Keratinocyte (primary cell): ENCODE results near the gene FAM3A. TPM values are rescaled to one million over a fixed set of nuclear protein-coding genes. Genes with fewer than 3 reads are reported as not detected.

Source experiments
- DNase-seq: peaks from one replicate; pipeline ENCODE4 v3.0.0-alpha.2; 2011; ENCODE audit warnings: low read depth, missing footprints, low spot score
- FAIRE-seq: peaks from 2 replicates; lab custom pipeline; 2011; peaks lifted over from hg19 to GRCh38; lab: Jason Lieb, UNC
- H2AFZ ChIP-seq: 2 replicates; pipeline ENCODE4 v1.6.0; 2012; ENCODE audit warnings: low read length, control low read depth, inconsistent platforms; ENCODE audit not compliant: control insufficient read depth
- H3K27ac ChIP-seq: 2 replicates; pipeline ENCODE4 v1.5.1; 2011; ENCODE audit warnings: low read length; ENCODE audit not compliant: control insufficient read depth, insufficient read depth
- H3K27me3 ChIP-seq: 3 replicates; pipeline ENCODE4 v1.6.0; 2011; ENCODE audit warnings: low read length; ENCODE audit not compliant: control insufficient read depth, insufficient read depth; ENCODE audit errors: extremely low read depth
- H3K36me3 ChIP-seq, 2 experiments: 2 replicates in 1 of 2; 3 replicates in 1 of 2; pipeline ENCODE4 v1.5.1; 2011; ENCODE audit warnings: low read length in 2 of 2, mild to moderate bottlenecking in 1 of 2; ENCODE audit not compliant: control insufficient read depth in 2 of 2, insufficient read depth in 2 of 2; ENCODE audit errors: extremely low read depth in 1 of 2
- H3K4me1 ChIP-seq: 3 replicates; pipeline ENCODE4 v1.5.1; 2011; ENCODE audit warnings: low read length; ENCODE audit not compliant: control insufficient read depth, insufficient read depth; ENCODE audit errors: extremely low read depth
- H3K4me2 ChIP-seq: 3 replicates; pipeline ENCODE4 v1.6.0; 2011; ENCODE audit warnings: low read depth, low read length; ENCODE audit not compliant: control insufficient read depth, insufficient read depth; ENCODE audit errors: extremely low read depth
- H3K4me3 ChIP-seq, 3 experiments: fragments of 200-600 bp in 1 of 3; sonication (generic) in 1 of 3; 2 replicates in 2 of 3; 3 replicates in 1 of 3; pipeline ENCODE4 v1.5.1; 2011 to 2016; ENCODE audit warnings: low read length in 3 of 3, mild to moderate bottlenecking in 3 of 3, control low read depth in 2 of 3, inconsistent platforms in 1 of 3, low read depth in 1 of 3, mixed read lengths in 1 of 3, mixed run types in 1 of 3, moderate library complexity in 1 of 3; ENCODE audit not compliant: control insufficient read depth in 2 of 3, insufficient read depth in 2 of 3; ENCODE audit errors: extremely low read depth in 1 of 3
- H3K79me2 ChIP-seq: 2 replicates; pipeline ENCODE4 v1.6.0; 2012; ENCODE audit warnings: low read length; ENCODE audit not compliant: control insufficient read depth, insufficient read depth
- H3K9ac ChIP-seq: 3 replicates; pipeline ENCODE4 v1.6.0; 2011; ENCODE audit warnings: low read length; ENCODE audit not compliant: control insufficient read depth, insufficient read depth; ENCODE audit errors: extremely low read depth
- H3K9me1 ChIP-seq: 3 replicates; pipeline ENCODE4 v1.6.0; 2011; ENCODE audit warnings: low read length; ENCODE audit not compliant: control insufficient read depth, insufficient read depth; ENCODE audit errors: extremely low read depth
- H3K9me3 ChIP-seq: 2 replicates; pipeline ENCODE4 v1.5.1; 2012; ENCODE audit warnings: low read depth, low read length; ENCODE audit not compliant: control insufficient read depth
- H4K20me1 ChIP-seq: 3 replicates; pipeline ENCODE4 v1.6.0; 2011; ENCODE audit warnings: low read length; ENCODE audit not compliant: control insufficient read depth, insufficient read depth; ENCODE audit errors: extremely low read depth
- CTCF ChIP-seq, 3 experiments: IDR thresholded peaks in 1 of 3; conservative IDR thresholded peaks in 1 of 3; optimal IDR thresholded peaks in 1 of 3; 2 replicates in 2 of 3; 3 replicates in 1 of 3; pipeline versions ENCODE3 to v1.5.1; 2011; ENCODE audit warnings: low read length in 3 of 3, mild to moderate bottlenecking in 3 of 3, moderate library complexity in 2 of 3, control low read depth in 1 of 3, inconsistent platforms in 1 of 3; ENCODE audit not compliant: insufficient read depth in 2 of 3; ENCODE audit errors: extremely low read depth in 1 of 3
- EZH2 ChIP-seq: IDR thresholded peaks from one replicate; pipeline ENCODE4 v1.6.1; 2012; ENCODE audit warnings: inconsistent platforms, mild to moderate bottlenecking, low read length, moderate library complexity
- dilution Hi-C: fragments of 300-500 bp; cut with MboI; formaldehyde crosslinking; loops from one replicate; pipeline ENCODE4 v1.7.0; 2020; ENCODE audit warnings: low sequenced_read_pairs; ENCODE audit not compliant: extremely low pct_ligation_motif_present
- polyA plus RNA-seq, 5 experiments: library from polyadenylated mRNA; depleted of rRNA in 3 of 5; stranded (reverse) in 3 of 5; stranded (forward) in 1 of 5; unstranded in 1 of 5; fragments of >200 nt; gene quantifications; 1 replicate in 1 of 5; 2 replicates in 3 of 5; 3 replicates in 1 of 5; pipeline versions ENCODE4 v1.2.1 to v1.2.3, GENCODE V29; 2011 to 2012; ENCODE audit warnings: missing spikeins in 2 of 5, low read depth in 1 of 5, low replicate concordance in 1 of 5

Gene FAM3A
- polyA plus RNA-seq, 1 donor (not counting 4 experiments of a cell fraction or from before 2014, with no cell fraction given), result 15.8 TPM

GRCh38 chrX:154470914-154471568, 45.0 kb downstream of the FAM3A start:
- FAIRE-seq, result no peak
- peaks cover 0 to 5% of the 10 kb centered on the region in 2 experiments for H3K36me3 ChIP-seq
- no peak overlapping the region for H3K9ac ChIP-seq

GRCh38 chrX:154470434-154470833, 45.6 kb downstream of the FAM3A start:
- Histone ChIP-seq H3K9ac (no peak overlapping the region), H3K36me3 (peaks cover 0 to 5% of the 10 kb centered on the region in 2 experiments), H3K27ac (no peak overlapping the region), H3K4me3 (no peak overlapping the region), H3K9me3 (peaks cover 2% of the 10 kb centered on the region), H3K79me2 (no peaks in the 10 kb centered on the region), H2AFZ (no peak overlapping the region), H3K4me1 (no peaks in the 10 kb centered on the region), H4K20me1 (no peaks in the 10 kb centered on the region), H3K9me1 (no peaks in the 10 kb centered on the region), H3K4me2 (no peak overlapping the region), H3K27me3 (no peaks in the 10 kb centered on the region)
- no peak for FAIRE-seq
- TF ChIP-seq EZH2, result no peak
- TF ChIP-seq CTCF (optimal IDR thresholded peaks at IDR 0.05 in 1 of 3, IDR thresholded peaks at IDR 0.05 in 1 of 3, conservative IDR thresholded peaks at IDR 0.05 in 1 of 3; ENCODE audit: extremely low read depth in 1 of 3, insufficient read depth in 2 of 3, low read length in 3 of 3), result no peak
- no peak for DNase-seq
- dilution Hi-C loops, result no loop called here

More at GRCh38 chrX:154470914-154471568, 45.0 kb downstream of the FAM3A start:
- dilution Hi-C loops, result no loop called here
- TF ChIP-seq EZH2, result no peak
- TF ChIP-seq CTCF (optimal IDR thresholded peaks at IDR 0.05 in 1 of 3, IDR thresholded peaks at IDR 0.05 in 1 of 3, conservative IDR thresholded peaks at IDR 0.05 in 1 of 3; ENCODE audit: extremely low read depth in 1 of 3, insufficient read depth in 2 of 3, low read length in 3 of 3), result no peak
- Histone ChIP-seq H2AFZ (no peak overlapping the region), H3K9me1 (no peaks in the 10 kb centered on the region), H3K27ac (no peak overlapping the region), H3K27me3 (no peaks in the 10 kb centered on the region), H3K9me3 (peaks cover 2% of the 10 kb centered on the region), H4K20me1 (no peaks in the 10 kb centered on the region), H3K79me2 (no peaks in the 10 kb centered on the region), H3K4me3 (no peak overlapping the region), H3K4me1 (no peaks in the 10 kb centered on the region), H3K4me2 (no peak overlapping the region)
- DNase-seq, result no peak
